LNCaP clone FGC (cell line): ENCODE data around the gene SUMO2.

ENCODE experiments used
- DNase-seq: peaks from one replicate; pipeline ENCODE4 v3.0.0-alpha.2; 2011; ENCODE audit warnings: low read depth
- H3K4me3 ChIP-seq: 2 replicates; pipeline ENCODE4 v1.5.1; 2011; ENCODE audit warnings: mild to moderate bottlenecking, low read depth, low read length, control low read depth
- TF ChIP-seq, protein P1 (sequence below): IDR thresholded peaks from 2 replicates; pipeline ENCODE4 v1.5.1; 2012; ENCODE audit warnings: mild to moderate bottlenecking; ENCODE audit not compliant: control insufficient read depth, insufficient read depth; ENCODE audit errors: extremely low read depth

Gene SUMO2

GRCh38 chr17:75205037-75205792 is 22.5 kb upstream of the SUMO2 start, which contains the start of gene NUP85:
TSS of gene NUP85 (plus strand) at chr17:75205679. CDS start at chr17:75205762, 83 bp downstream.
- H3K4me3 ChIP-seq, result peak within 1 kb of the TSS; percentile 86
- DNase-seq, result peak; percentile 85
- TF ChIP-seq, protein P1, sequence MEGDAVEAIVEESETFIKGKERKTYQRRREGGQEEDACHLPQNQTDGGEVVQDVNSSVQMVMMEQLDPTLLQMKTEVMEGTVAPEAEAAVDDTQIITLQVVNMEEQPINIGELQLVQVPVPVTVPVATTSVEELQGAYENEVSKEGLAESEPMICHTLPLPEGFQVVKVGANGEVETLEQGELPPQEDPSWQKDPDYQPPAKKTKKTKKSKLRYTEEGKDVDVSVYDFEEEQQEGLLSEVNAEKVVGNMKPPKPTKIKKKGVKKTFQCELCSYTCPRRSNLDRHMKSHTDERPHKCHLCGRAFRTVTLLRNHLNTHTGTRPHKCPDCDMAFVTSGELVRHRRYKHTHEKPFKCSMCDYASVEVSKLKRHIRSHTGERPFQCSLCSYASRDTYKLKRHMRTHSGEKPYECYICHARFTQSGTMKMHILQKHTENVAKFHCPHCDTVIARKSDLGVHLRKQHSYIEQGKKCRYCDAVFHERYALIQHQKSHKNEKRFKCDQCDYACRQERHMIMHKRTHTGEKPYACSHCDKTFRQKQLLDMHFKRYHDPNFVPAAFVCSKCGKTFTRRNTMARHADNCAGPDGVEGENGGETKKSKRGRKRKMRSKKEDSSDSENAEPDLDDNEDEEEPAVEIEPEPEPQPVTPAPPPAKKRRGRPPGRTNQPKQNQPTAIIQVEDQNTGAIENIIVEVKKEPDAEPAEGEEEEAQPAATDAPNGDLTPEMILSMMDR, result no peak

DNA sequence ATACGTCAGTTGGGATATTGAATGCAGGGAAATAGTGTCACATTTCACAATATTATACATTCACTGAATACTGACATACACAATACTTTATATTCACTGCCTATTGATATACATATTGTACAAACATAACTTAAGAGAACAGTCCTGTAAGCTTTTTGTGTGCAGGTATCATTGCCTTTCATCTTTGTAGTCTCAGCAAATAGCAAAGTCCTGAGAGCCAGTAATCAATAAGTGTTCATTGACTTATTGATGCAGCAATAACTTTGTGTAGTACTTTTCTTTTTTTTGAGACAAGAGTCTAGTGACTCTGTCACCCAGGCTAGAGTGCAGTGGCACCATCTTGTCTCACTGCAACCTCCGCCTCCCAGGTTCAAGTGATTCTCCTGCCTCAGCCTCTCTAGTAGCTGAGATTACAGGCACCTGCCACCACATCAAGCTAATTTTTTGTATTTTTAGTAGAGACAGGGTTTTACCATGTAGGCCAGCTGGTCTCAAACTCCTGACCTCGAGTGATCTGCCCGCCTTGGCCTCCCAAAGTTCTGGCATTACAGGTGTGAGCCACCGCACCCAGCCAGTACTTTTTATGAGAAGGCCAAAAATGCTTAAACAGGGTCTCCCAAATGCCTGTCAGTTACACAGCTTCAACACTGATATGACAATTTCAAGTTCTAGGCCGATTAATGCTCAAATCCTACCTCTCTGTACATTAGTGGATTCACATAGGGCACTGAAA is 17.3 kb upstream of the SUMO2 start:
- no peak for DNase-seq
- TF ChIP-seq, protein P1, result no peak
- H3K4me3 ChIP-seq, result no peak overlapping the region

DNA sequence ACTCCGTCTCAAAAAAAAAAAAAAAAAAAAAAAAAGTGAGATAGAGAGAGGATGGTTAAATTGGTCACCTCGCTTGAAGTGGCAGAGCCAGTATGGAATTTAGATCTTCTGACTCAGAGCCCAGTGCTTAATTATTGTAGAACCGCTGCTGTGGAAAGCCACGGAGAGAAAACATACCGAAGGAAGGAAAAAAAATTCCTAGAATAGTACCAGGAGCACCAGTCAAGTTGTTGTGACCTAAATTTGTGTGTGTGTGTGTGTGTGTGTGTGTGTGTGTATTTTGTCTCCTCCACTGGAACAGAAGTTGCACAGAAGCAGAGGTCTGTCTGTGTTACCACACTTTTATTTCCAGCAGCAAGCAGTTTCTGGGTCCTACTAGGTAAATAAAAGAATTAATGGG is 12.1 kb upstream of the SUMO2 start:
- TF ChIP-seq, protein P1, result no peak
- DNase-seq, result no peak
- no peak overlapping the region for H3K4me3 ChIP-seq

GRCh38 chr17:75191584-75191983 is 8.8 kb upstream of the SUMO2 start:
- TF ChIP-seq, protein P1, result no peak
- no peak for DNase-seq
- H3K4me3 ChIP-seq, result no peak overlapping the region

DNA sequence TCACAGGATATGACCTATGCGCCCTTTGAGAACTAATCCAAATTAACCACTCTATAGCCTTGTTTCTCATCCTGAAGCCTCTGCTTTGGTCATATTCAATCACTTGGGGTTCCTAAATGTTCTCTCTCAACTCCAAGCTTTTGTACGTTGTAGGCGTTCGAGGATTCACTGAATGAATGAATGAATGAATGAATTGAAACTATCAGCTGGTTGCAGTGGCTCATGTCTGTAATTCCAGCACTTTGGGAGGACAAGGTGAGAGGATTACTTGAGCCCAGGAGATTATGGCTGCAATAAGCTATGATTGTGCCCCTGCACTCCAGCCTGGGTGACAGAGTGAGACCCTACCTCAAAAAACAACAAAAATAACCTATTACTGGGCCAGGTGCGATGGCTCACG is 5.9 kb upstream of the SUMO2 start:
- no peak for DNase-seq
- TF ChIP-seq, protein P1, result no peak
- no peak overlapping the region for H3K4me3 ChIP-seq

GRCh38 chr17:75183999-75184884 is 1.5 kb upstream of the SUMO2 start:
- H3K4me3 ChIP-seq, result no peak overlapping the region
- TF ChIP-seq, protein P1, result no peak
- DNase-seq, result no peak
